HUDEP-2 (cell line): ENCODE data around the gene OR4D5.

ENCODE experiments used
- DNase-seq, 76 experiments: peaks; one replicate each; lab custom pipeline; 2025; ENCODE audit not compliant: unreplicated experiment in 76 of 76; lab: John Stamatoyannopoulos, UW

OR4D5 gene

GRCh38 chr11:123939317-123939716 lies at the start of gene OR4D5:
Gene OR4D5 (plus strand): TSS chr11:123939617. CDS start chr11:123939617, 0 bp downstream.
- DNase-seq, result no peak

GRCh38 chr11:123892031-123892430 lies 47.4 kb upstream of the OR4D5 start:
- DNase-seq, result no peak

GRCh38 chr11:123899792-123900191 lies 39.6 kb upstream of the OR4D5 start:
- no peak for DNase-seq

GRCh38 chr11:123901867-123902266 lies 37.5 kb upstream of the OR4D5 start, which contains the start of gene OR8D4:
Gene OR8D4 (plus strand): TSS chr11:123902167. CDS start chr11:123906432, 4,265 bp downstream.
- no peak for DNase-seq

- no peak for DNase-seq
Observed at GRCh38 chr11:123903932-123904331, 35.5 kb upstream of the OR4D5 start.

- no peak for DNase-seq
Observed at GRCh38 chr11:123904932-123905331, 34.5 kb upstream of the OR4D5 start.

GRCh38 chr11:123905826-123906225 lies 33.6 kb upstream of the OR4D5 start:
- DNase-seq, result no peak

GRCh38 chr11:123920943-123921342 lies 18.5 kb upstream of the OR4D5 start:
- DNase-seq, result no peak

GRCh38 chr11:123924027-123924426 lies 15.4 kb upstream of the OR4D5 start:
- no peak for DNase-seq

- no peak for DNase-seq
Observed at GRCh38 chr11:123942413-123942812, 3.0 kb downstream of the OR4D5 start.

GRCh38 chr11:123943738-123944137 lies 4.3 kb downstream of the OR4D5 start, which contains the start of gene OR6T1:
Gene OR6T1 (minus strand): TSS chr11:123943838. CDS start chr11:123943838, 0 bp downstream.
- no peak for DNase-seq

GRCh38 chr11:123945132-123945531 lies 5.7 kb downstream of the OR4D5 start:
- DNase-seq, result no peak

GRCh38 chr11:123956752-123957151 lies 17.3 kb downstream of the OR4D5 start:
- no peak for DNase-seq

- DNase-seq, result no peak
Observed at GRCh38 chr11:123973816-123974215, 34.4 kb downstream of the OR4D5 start.

- DNase-seq, result no peak
Observed at GRCh38 chr11:123976770-123977560, 37.5 kb downstream of the OR4D5 start.

- DNase-seq, result no peak
Observed at GRCh38 chr11:123977731-123978347, 38.4 kb downstream of the OR4D5 start, which contains the start of gene OR10S1. Gene OR10S1 (minus strand): TSS chr11:123977781. CDS start chr11:123977664, 117 bp downstream.

GRCh38 chr11:123979311-123979710 lies 39.9 kb downstream of the OR4D5 start:
- no peak for DNase-seq
